VCaP (cell line): Measurements from ENCODE around the gene ZNF316.

ENCODE experiments used
- H3K27ac ChIP-seq: fragments of 450-650 bp; 2 replicates; pipeline ENCODE4 v1.5.1; 2017
- TF ChIP-seq, protein P1 (sequence below): fragments of 450-650 bp; conservative IDR thresholded peaks from 2 replicates; pipeline ENCODE4 v1.5.1; 2017; ENCODE audit warnings: mild to moderate bottlenecking, moderate library complexity

ZNF316 gene

DNA sequence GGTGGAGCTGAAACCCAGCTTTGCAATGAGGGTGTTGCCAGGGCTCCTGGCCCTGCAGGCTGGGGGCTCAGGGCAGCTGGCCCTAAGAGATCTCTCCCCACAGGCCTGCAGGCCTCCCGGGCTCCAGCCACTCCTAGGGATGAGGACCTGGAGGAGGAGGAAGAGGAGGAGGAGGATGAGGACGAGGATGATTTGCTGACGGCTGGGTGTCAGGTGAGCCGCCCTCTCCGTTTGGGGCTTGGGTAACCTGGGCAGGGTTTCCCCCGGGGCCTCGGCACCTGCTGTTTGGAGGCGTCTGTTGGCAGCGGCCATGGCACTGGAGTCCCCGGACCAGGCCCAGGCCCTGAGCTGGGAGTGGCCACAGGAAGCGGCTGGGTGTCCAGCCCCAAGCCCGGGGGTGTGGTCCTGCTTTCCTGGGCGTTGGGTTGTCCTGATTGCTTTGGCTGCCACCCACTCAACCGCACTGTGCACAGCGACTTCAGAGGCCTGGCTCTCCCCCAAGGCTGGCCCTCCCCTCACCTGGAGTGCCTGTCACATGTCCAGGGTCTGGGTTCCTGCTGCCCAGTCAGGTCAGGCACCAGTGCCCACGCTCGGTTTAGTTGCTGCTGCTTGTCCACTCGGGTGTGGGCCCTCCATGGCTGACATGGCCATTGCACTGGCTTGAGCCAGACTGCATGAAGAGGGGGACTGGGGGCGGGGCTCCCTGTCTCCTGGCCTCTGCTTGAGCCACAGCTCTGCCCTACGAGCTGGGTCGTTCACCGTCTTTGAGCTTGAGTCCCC is 5.9 kb downstream of the ZNF316 start:
- TF ChIP-seq, protein P1, sequence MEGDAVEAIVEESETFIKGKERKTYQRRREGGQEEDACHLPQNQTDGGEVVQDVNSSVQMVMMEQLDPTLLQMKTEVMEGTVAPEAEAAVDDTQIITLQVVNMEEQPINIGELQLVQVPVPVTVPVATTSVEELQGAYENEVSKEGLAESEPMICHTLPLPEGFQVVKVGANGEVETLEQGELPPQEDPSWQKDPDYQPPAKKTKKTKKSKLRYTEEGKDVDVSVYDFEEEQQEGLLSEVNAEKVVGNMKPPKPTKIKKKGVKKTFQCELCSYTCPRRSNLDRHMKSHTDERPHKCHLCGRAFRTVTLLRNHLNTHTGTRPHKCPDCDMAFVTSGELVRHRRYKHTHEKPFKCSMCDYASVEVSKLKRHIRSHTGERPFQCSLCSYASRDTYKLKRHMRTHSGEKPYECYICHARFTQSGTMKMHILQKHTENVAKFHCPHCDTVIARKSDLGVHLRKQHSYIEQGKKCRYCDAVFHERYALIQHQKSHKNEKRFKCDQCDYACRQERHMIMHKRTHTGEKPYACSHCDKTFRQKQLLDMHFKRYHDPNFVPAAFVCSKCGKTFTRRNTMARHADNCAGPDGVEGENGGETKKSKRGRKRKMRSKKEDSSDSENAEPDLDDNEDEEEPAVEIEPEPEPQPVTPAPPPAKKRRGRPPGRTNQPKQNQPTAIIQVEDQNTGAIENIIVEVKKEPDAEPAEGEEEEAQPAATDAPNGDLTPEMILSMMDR, result no peak
- H3K27ac ChIP-seq, result no peak overlapping the region

- H3K27ac ChIP-seq, result no peak overlapping the region
- TF ChIP-seq, protein P1, result no peak
These were observed 7.0 kb downstream of the ZNF316 start for GRCh38 chr7:6643915-6644625.

DNA sequence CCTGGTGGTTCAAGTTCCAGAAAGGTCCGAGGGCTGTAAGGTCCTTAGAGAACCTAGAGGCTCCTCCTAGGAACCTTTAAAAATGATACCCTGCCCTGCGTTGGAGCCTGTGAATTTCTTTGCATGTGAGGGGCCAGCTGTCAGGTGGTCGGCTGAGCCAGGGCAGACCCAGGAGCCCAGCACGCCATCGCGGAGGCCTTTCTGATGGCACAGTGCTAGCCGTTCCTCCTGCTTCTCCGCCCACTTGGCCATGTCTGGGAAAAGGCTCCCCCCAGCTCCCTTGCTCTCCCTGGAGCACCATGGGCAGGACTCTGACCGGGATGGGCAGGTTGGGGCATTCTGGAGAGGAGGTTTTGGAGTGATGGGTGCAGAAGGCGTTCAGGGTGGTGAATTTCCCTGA is 7.6 kb downstream of the ZNF316 start:
- TF ChIP-seq, protein P1, result no peak
- H3K27ac ChIP-seq, result no peak overlapping the region

DNA sequence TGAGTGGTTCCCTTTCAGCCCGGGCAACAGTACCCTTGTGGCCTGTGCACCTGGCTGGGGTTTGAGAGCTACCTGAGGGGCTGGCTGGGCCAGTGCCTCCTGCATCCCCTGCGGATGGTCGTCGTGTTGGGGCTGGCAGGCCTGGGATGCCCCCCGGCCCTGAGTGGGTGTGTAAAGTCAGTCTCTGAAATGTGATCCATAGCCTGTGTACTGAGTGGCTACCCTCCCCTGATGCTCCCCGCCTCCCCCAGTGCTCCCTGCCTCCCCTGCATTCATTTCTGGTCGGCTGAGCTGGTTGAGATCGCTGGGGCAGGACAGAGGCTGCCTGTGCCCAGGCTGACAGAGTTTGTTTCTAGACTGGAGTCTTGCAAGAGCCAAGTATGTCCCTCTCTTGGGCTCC is 9.3 kb downstream of the ZNF316 start:
- no peak overlapping the region for H3K27ac ChIP-seq
- TF ChIP-seq, protein P1, result no peak

DNA sequence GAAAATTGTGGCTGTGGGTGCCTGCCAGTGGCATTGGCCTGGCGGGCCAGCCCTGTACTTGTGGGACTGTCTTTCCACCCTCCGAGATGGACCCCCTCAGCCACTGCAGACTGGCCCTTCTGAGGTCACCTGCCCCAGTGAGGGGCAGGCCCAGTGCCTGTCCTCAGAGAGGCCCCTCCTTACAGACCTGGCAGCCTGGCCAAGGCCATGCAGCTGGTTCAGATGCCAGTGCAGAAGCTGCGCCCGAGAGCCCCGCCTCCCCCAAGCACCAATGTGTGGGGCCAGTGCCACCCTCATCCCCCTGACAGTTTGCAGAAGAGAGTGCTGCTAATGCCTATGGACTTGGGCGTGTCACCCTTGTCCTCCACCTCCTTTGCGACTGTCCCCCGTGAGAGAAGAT is 10.0 kb downstream of the ZNF316 start:
- TF ChIP-seq, protein P1, result no peak
- no peak overlapping the region for H3K27ac ChIP-seq

DNA sequence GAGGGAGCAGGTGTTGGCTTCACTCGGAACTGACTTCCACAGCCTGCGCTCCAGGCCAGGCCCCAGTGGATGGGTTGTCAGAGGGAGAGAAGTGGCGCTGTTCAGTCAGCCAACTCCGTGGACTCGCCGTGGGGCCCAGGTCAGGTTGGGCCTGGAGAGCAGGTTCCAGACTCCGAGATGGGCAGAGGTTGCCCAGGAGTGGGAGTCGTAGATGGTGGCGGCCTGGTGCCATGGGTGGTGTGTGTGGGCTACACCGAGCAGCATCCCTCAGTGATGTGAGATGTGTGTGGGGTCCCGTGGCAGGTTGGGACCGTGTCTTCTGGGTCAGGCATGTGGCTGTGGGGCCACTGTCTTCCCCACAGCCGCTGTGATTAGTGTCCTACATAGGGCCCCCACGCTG is 10.4 kb downstream of the ZNF316 start:
- TF ChIP-seq, protein P1, result no peak
- no peak overlapping the region for H3K27ac ChIP-seq

DNA sequence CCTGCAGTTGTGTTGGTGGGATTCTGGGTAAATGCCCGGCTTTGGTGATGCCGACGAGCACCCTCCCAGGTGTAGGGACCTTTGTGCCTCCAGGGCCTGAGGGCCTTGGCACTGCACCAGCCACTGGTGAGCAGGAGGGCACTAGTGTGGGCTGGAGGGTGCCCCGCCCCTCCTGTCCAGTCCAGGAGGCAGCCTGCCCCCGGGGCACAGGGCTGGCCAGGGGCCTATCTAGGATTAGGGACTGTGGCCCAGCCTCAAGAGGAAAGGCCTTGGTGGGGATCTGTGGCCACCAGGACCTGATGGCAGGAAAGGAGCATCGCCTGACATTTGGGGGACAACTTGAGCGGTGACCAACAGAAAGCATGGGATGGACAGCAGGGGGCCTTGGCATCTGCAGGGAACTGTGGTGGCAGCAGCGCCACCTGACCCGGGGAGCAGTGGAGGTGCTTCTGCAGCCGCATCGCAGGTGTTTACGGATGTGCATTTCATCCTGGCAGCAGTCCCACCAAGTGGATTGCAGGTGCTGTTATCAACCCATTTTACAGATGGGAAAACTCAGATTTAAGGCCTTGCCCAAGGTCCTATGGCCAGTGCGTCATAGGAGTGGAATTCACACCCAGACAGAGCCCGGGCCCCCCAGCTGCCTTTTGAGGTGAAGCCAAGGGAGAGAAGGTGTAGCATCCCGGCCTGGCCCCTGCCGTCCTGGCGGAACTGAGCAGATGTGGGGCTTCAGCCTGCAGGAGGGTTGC is 11.1 kb downstream of the ZNF316 start:
- TF ChIP-seq, protein P1, result no peak
- H3K27ac ChIP-seq, result no peak overlapping the region
